HepG2 (cell line): ENCODE measurements around the gene SIT1. TPM values are rescaled to one million over a fixed set of nuclear protein-coding genes. Genes with fewer than 3 reads are reported as not detected.

ENCODE experiments used
- ATF1 ChIP-seq: IDR thresholded peaks from 2 replicates; pipeline ENCODE4 v1.6.1; 2016; ENCODE audit warnings: mild to moderate bottlenecking, control low read depth
- BCL3 ChIP-seq: sonication (generic); formaldehyde crosslinking; IDR thresholded peaks from 2 replicates; pipeline ENCODE4 v1.5.1; 2020; ENCODE audit warnings: mild to moderate bottlenecking, missing genetic modification reagents, moderate library complexity
- CAMTA2 ChIP-seq: sonication (generic); formaldehyde crosslinking; IDR thresholded peaks from 2 replicates; pipeline ENCODE4 v1.4.0; 2020; ENCODE audit warnings: mild to moderate bottlenecking, missing genetic modification reagents, borderline replicate concordance
- CC2D1A ChIP-seq: sonication (generic); formaldehyde crosslinking; IDR thresholded peaks from 2 replicates; pipeline ENCODE4 v1.8.1; 2023; ENCODE audit warnings: mild to moderate bottlenecking, missing genetic modification reagents
- DMTF1 ChIP-seq: sonication (generic); formaldehyde crosslinking; IDR thresholded peaks from 2 replicates; pipeline ENCODE4 v1.4.0; 2020; ENCODE audit warnings: mild to moderate bottlenecking, missing genetic modification reagents
- HINFP ChIP-seq: sonication (generic); formaldehyde crosslinking; IDR thresholded peaks from 2 replicates; pipeline ENCODE4 v1.4.0; 2020; ENCODE audit warnings: low read depth, mild to moderate bottlenecking, missing genetic modification reagents
- HMGA1 ChIP-seq: sonication (generic); formaldehyde crosslinking; conservative IDR thresholded peaks from 2 replicates; pipeline ENCODE4 v1.4.0; 2020; ENCODE audit warnings: missing genetic modification reagents
- ISX ChIP-seq: sonication (generic); formaldehyde crosslinking; conservative IDR thresholded peaks from 2 replicates; pipeline ENCODE4 v1.5.0; 2020; ENCODE audit warnings: missing genetic modification reagents
- NCOA2 ChIP-seq: sonication (generic); formaldehyde crosslinking; IDR thresholded peaks from 2 replicates; pipeline ENCODE4 v1.8.0; 2022; ENCODE audit warnings: inconsistent platforms
- PITX1 ChIP-seq: sonication (generic); formaldehyde crosslinking; IDR thresholded peaks from 2 replicates; pipeline ENCODE4 v1.5.1; 2020; ENCODE audit warnings: mild to moderate bottlenecking, missing genetic modification reagents
- TAF15 ChIP-seq: fragments of 200-400 bp; formaldehyde crosslinking; IDR thresholded peaks from one replicate; pipeline ENCODE4 v1.6.1; 2018; ENCODE audit warnings: mild to moderate bottlenecking, low read depth, low read length; ENCODE audit not compliant: poor library complexity, severe bottlenecking
- ZBTB42 ChIP-seq: sonication (generic); formaldehyde crosslinking; IDR thresholded peaks from 2 replicates; pipeline ENCODE4 v1.5.0; 2020; ENCODE audit warnings: mild to moderate bottlenecking, missing genetic modification reagents
- ZEB1 ChIP-seq: IDR thresholded peaks from 2 replicates; pipeline ENCODE4 v1.6.1; 2012; ENCODE audit warnings: mild to moderate bottlenecking, low read depth, inconsistent platforms; ENCODE audit not compliant: insufficient replicate concordance
- ZNF3 ChIP-seq: IDR thresholded peaks from 2 replicates; pipeline ENCODE4 v1.7.0; 2017; ENCODE audit warnings: inconsistent platforms
- ZNF33A ChIP-seq: sonication (generic); formaldehyde crosslinking; IDR thresholded peaks from 2 replicates; pipeline ENCODE4 v1.5.1; 2020; ENCODE audit warnings: missing genetic modification reagents, mild to moderate bottlenecking, moderate library complexity, borderline replicate concordance
- ZNF510 ChIP-seq: sonication (generic); formaldehyde crosslinking; IDR thresholded peaks from 2 replicates; pipeline ENCODE4 v1.4.0; 2020; ENCODE audit warnings: low read depth, mild to moderate bottlenecking, missing genetic modification reagents
- ZNF747 ChIP-seq: sonication (generic); formaldehyde crosslinking; IDR thresholded peaks from 2 replicates; pipeline ENCODE4 v1.8.1; 2023; ENCODE audit warnings: missing genetic modification reagents, mild to moderate bottlenecking, borderline replicate concordance
- ZNF773 ChIP-seq: sonication (generic); formaldehyde crosslinking; IDR thresholded peaks from 2 replicates; pipeline ENCODE4 v1.4.0; 2020; ENCODE audit warnings: missing genetic modification reagents, borderline replicate concordance
- ZNF878 ChIP-seq: sonication (generic); formaldehyde crosslinking; IDR thresholded peaks from 2 replicates; pipeline ENCODE4 v1.8.1; 2023; ENCODE audit warnings: mild to moderate bottlenecking, missing genetic modification reagents, moderate library complexity
- polyA plus RNA-seq, 8 experiments: library from polyadenylated mRNA; depleted of rRNA in 3 of 8; stranded (reverse) in 7 of 8; unstranded in 1 of 8; fragments of >200 nt; fragmentation: Illumina TruSeq in 4 of 8; extraction: Trizol in 4 of 8; gene quantifications; 2 replicates each; pipeline versions ENCODE4 v1.2.1 to v1.2.3, GENCODE V29; 2011 to 2016; ENCODE audit warnings: low read depth in 4 of 8, missing spikeins in 1 of 8, mixed read lengths in 1 of 8; ENCODE audit not compliant: insufficient read depth in 1 of 8
- total RNA-seq, 5 experiments: library from RNA; depleted of rRNA; stranded (reverse); fragments of >200 nt; fragmentation: Illumina TruSeq; extraction: Trizol; gene quantifications; 2 replicates each; pipeline ENCODE4 v1.2.3, GENCODE V29; 2016; ENCODE audit warnings: low read depth in 1 of 5
- TF ChIP-seq, protein P1 (sequence below), 2 experiments: sonication (generic) in 1 of 2; formaldehyde crosslinking in 1 of 2; IDR thresholded peaks; 2 replicates each; pipeline versions ENCODE4 v1.5.1 to v1.6.1; 2011 to 2020; ENCODE audit warnings: borderline replicate concordance in 1 of 2, low read depth in 1 of 2, low read length in 1 of 2, mild to moderate bottlenecking in 1 of 2, missing genetic modification reagents in 1 of 2, moderate library complexity in 1 of 2
- TF ChIP-seq, protein P2 (sequence below): fragments of 450-650 bp; IDR thresholded peaks from 2 replicates; pipeline ENCODE4 v1.6.1; 2017

Gene SIT1
- total and polyA plus RNA-seq, 2 of the 13 experiments (the other 11 are each of a cell fraction or from before 2014, with no cell fraction given), result 0.09 to 6.7 TPM

GRCh38 chr9:35646153-35646532 lies 4.6 kb downstream of the SIT1 start (continued):
- TF ChIP-seq ZBTB42 (CRISPR knock-in tag), result no peak
- TF ChIP-seq HMGA1, result no peak
- TF ChIP-seq ZNF747 (CRISPR knock-in tag), result 0 out of 2 replicates have a peak, but pooled peaks have one; percentile 24
- TF ChIP-seq DMTF1 (CRISPR knock-in tag), result no peak
- TF ChIP-seq ZNF3, result no peak
- no peak for TF ChIP-seq PITX1
- peak; percentile 59; the same call in 1 of the 2 replicates for TF ChIP-seq ZNF33A (CRISPR knock-in tag)
- no peak for TF ChIP-seq CC2D1A (CRISPR knock-in tag)
- TF ChIP-seq, protein P1, sequence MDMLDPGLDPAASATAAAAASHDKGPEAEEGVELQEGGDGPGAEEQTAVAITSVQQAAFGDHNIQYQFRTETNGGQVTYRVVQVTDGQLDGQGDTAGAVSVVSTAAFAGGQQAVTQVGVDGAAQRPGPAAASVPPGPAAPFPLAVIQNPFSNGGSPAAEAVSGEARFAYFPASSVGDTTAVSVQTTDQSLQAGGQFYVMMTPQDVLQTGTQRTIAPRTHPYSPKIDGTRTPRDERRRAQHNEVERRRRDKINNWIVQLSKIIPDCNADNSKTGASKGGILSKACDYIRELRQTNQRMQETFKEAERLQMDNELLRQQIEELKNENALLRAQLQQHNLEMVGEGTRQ (IDR thresholded peaks at IDR 0.05; ENCODE audit: low read depth, low read length), result no peak
- TF ChIP-seq, protein P1 (CRISPR knock-in tag; IDR thresholded peaks at IDR 0.05; ENCODE audit: borderline replicate concordance), result no peak
- TF ChIP-seq HINFP, result no peak
- TF ChIP-seq ZNF773 (CRISPR knock-in tag), result no peak
- TF ChIP-seq, protein P2, sequence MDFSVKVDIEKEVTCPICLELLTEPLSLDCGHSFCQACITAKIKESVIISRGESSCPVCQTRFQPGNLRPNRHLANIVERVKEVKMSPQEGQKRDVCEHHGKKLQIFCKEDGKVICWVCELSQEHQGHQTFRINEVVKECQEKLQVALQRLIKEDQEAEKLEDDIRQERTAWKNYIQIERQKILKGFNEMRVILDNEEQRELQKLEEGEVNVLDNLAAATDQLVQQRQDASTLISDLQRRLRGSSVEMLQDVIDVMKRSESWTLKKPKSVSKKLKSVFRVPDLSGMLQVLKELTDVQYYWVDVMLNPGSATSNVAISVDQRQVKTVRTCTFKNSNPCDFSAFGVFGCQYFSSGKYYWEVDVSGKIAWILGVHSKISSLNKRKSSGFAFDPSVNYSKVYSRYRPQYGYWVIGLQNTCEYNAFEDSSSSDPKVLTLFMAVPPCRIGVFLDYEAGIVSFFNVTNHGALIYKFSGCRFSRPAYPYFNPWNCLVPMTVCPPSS, result no peak
- TF ChIP-seq CAMTA2 (CRISPR knock-in tag), result no peak
- TF ChIP-seq ISX (CRISPR knock-in tag), result no peak
- no peak for TF ChIP-seq ZNF510
- no peak for TF ChIP-seq NCOA2
- TF ChIP-seq ZNF878 (CRISPR knock-in tag), result no peak
- no peak for TF ChIP-seq TAF15
- TF ChIP-seq ZEB1, result peak; percentile 85
- TF ChIP-seq ATF1, result 0 out of 2 replicates have a peak, but pooled peaks have one; percentile 15
- no peak for TF ChIP-seq BCL3
